WTC11 (cell line): Measurements from ENCODE around the gene CPT1C. TPM values are rescaled to one million over a fixed set of nuclear protein-coding genes. Genes with fewer than 3 reads are reported as not detected.

Source experiments
- ATAC-seq: fragments of 200-7000 bp; cut with Tn5 transposase; 2 replicates; pipeline ENCODE4 v1.10.0; 2021; ENCODE audit warnings: mild to moderate bottlenecking, moderate library complexity
- CTCF ChIA-PET: fragments of 300-600 bp; sonication (Branson Sonifier 250); formaldehyde crosslinking; loops from one replicate; lab custom pipeline; 2021; ENCODE audit warnings: antibody characterized with exemption; lab: Charles Lee
- POLR2A ChIA-PET: fragments of 350-600 bp; sonication (Branson Sonifier 250); formaldehyde crosslinking; loops from one replicate; lab custom pipeline; 2021; ENCODE audit warnings: antibody characterized with exemption; lab: Charles Lee
- DNase-seq: peaks from one replicate; pipeline ENCODE4 v3.0.0; 2021; ENCODE audit warnings: low spot score
- H3K27ac Mint-ChIP-seq: 2 replicates; pipeline ENCODE4 v1.8.0; 2021; ENCODE audit warnings: mixed read lengths
- H3K27me3 Mint-ChIP-seq: 2 replicates; pipeline ENCODE4 v1.8.0; 2021; ENCODE audit warnings: low read depth, mild to moderate bottlenecking, moderate library complexity, mixed read lengths
- H3K36me3 Mint-ChIP-seq: 2 replicates; pipeline ENCODE4 v1.8.0; 2021; ENCODE audit warnings: mixed read lengths
- H3K4me1 Mint-ChIP-seq: 2 replicates; pipeline ENCODE4 v1.8.0; 2022; ENCODE audit warnings: mixed read lengths
- H3K4me3 Mint-ChIP-seq: 2 replicates; pipeline ENCODE4 v1.8.0; 2021; ENCODE audit warnings: mild to moderate bottlenecking, moderate library complexity, mixed read lengths
- H3K9me3 Mint-ChIP-seq: 2 replicates; pipeline ENCODE4 v1.8.0; 2021; ENCODE audit warnings: mixed read lengths
- ARID4B ChIP-seq: sonication (generic); formaldehyde crosslinking; IDR thresholded peaks from 2 replicates; pipeline ENCODE4 v1.8.0; 2023; ENCODE audit warnings: missing genetic modification reagents, mild to moderate bottlenecking, borderline replicate concordance
- FOXP4 ChIP-seq: sonication (generic); formaldehyde crosslinking; IDR thresholded peaks from 2 replicates; pipeline ENCODE4 v1.8.0; 2022; ENCODE audit warnings: mild to moderate bottlenecking, missing genetic modification reagents
- GABPB1 ChIP-seq: sonication (generic); formaldehyde crosslinking; IDR thresholded peaks from 2 replicates; pipeline ENCODE4 v1.8.1; 2023; ENCODE audit warnings: mild to moderate bottlenecking, missing genetic modification reagents
- HMGXB4 ChIP-seq: sonication (generic); formaldehyde crosslinking; IDR thresholded peaks from 2 replicates; pipeline ENCODE4 v1.8.1; 2023; ENCODE audit warnings: mild to moderate bottlenecking, moderate library complexity, missing genetic modification reagents
- NFE2L1 ChIP-seq: sonication (generic); formaldehyde crosslinking; IDR thresholded peaks from 2 replicates; pipeline ENCODE4 v1.8.1; 2023; ENCODE audit warnings: missing genetic modification reagents
- NFYB ChIP-seq: sonication (generic); formaldehyde crosslinking; conservative IDR thresholded peaks from 2 replicates; pipeline ENCODE4 v1.8.0; 2022; ENCODE audit warnings: low read depth, missing genetic modification reagents
- PRDM15 ChIP-seq: sonication (generic); formaldehyde crosslinking; IDR thresholded peaks from 2 replicates; pipeline ENCODE4 v1.8.0; 2022; ENCODE audit warnings: missing genetic modification reagents
- SOX15 ChIP-seq: fragments of 250-450 bp; sonication (Bioruptor Pico); IDR thresholded peaks from 2 replicates; pipeline ENCODE4 v1.9.0; 2021; ENCODE audit warnings: mild to moderate bottlenecking
- STAT6 ChIP-seq: sonication (generic); formaldehyde crosslinking; conservative IDR thresholded peaks from 2 replicates; pipeline ENCODE4 v1.8.1; 2023; ENCODE audit warnings: mild to moderate bottlenecking, low read depth, missing genetic modification reagents, moderate library complexity
- TCF7 ChIP-seq: sonication (generic); formaldehyde crosslinking; IDR thresholded peaks from 2 replicates; pipeline ENCODE4 v1.8.0; 2022; ENCODE audit warnings: mild to moderate bottlenecking, low read depth, missing genetic modification reagents, moderate library complexity
- TP53 ChIP-seq: sonication (generic); formaldehyde crosslinking; IDR thresholded peaks from 2 replicates; pipeline ENCODE4 v1.8.1; 2023; ENCODE audit warnings: mild to moderate bottlenecking, missing genetic modification reagents
- ZBTB43 ChIP-seq: sonication (generic); formaldehyde crosslinking; IDR thresholded peaks from 2 replicates; pipeline ENCODE4 v1.8.1; 2023; ENCODE audit warnings: mild to moderate bottlenecking, missing genetic modification reagents
- ZNF138 ChIP-seq: sonication (generic); formaldehyde crosslinking; conservative IDR thresholded peaks from 2 replicates; pipeline ENCODE4 v1.8.1; 2022; ENCODE audit warnings: mild to moderate bottlenecking, moderate library complexity, missing genetic modification reagents
- ZNF263 ChIP-seq: sonication (generic); formaldehyde crosslinking; IDR thresholded peaks from 2 replicates; pipeline ENCODE4 v1.8.1; 2022; ENCODE audit warnings: low read depth, mild to moderate bottlenecking, moderate library complexity, missing genetic modification reagents
- ZNF281 ChIP-seq: sonication (generic); formaldehyde crosslinking; IDR thresholded peaks from 2 replicates; pipeline ENCODE4 v1.8.0; 2023; ENCODE audit warnings: mild to moderate bottlenecking, missing genetic modification reagents
- ZNF317 ChIP-seq: sonication (generic); formaldehyde crosslinking; IDR thresholded peaks from 2 replicates; pipeline ENCODE4 v1.8.1; 2023; ENCODE audit warnings: low read depth, mild to moderate bottlenecking, moderate library complexity, missing genetic modification reagents, borderline replicate concordance
- ZNF416 ChIP-seq: fragments of 250-450 bp; sonication (Bioruptor Pico); IDR thresholded peaks from 2 replicates; pipeline ENCODE4 v1.9.0; 2021; ENCODE audit warnings: mild to moderate bottlenecking, inconsistent platforms
- total RNA-seq: library from RNA; stranded (reverse); gene quantifications from 3 replicates; pipeline ENCODE4 v1.2.3, GENCODE V29; 2021

CPT1C gene
- total RNA-seq, 1 experiment from 2014 or later: 74.6 TPM

- TF ChIP-seq ZNF281 (CRISPR knock-in tag): no peak
Measured at GRCh38 chr19:49692147-49692506, 1.2 kb downstream of the CPT1C start (continued).

GRCh38 chr19:49696115-49696514, 5.2 kb downstream of the CPT1C start:
- ATAC-seq (no peak), DNase-seq (no peak)
- Mint-ChIP-seq H3K27me3 (no peaks in the 10 kb centered on the region), H3K36me3 (peaks cover 28% of the 10 kb centered on the region), H3K9me3 (peaks cover 3% of the 10 kb centered on the region), H3K27ac (no peak overlapping the region), H3K4me1 (peaks cover 11% of the 10 kb centered on the region; the same call in 1 of the 2 replicates), H3K4me3 (no peak overlapping the region)
- ChIA-PET POLR2A (no interaction called here), CTCF (interaction anchor here (0.6 to 1.4 kb wide), 4 partner anchors 12 to 134 kb away, joined by 3 to 4 read pairs (median 4); no protein-coding TSS in a partner anchor)
- TF ChIP-seq ZNF263 (CRISPR knock-in tag) (no peak), ZNF317 (CRISPR knock-in tag) (no peak), ARID4B (no peak), FOXP4 (CRISPR knock-in tag) (no peak), TCF7 (CRISPR knock-in tag) (no peak), HMGXB4 (CRISPR knock-in tag) (no peak), GABPB1 (no peak), ZNF416 (CRISPR knock-in tag) (no peak), SOX15 (CRISPR knock-in tag) (no peak), TP53 (no peak), NFYB (CRISPR knock-in tag) (no peak), STAT6 (CRISPR knock-in tag) (no peak), ZBTB43 (CRISPR knock-in tag) (no peak), ZNF138 (no peak), NFE2L1 (CRISPR knock-in tag) (no peak), PRDM15 (no peak)
